ENCODE results near the gene DDIT4.
"Not testable (repeated sequence)": the region's sequence is repeated elsewhere in the genome, so short reads cannot be mapped to it uniquely, and the experiment has no call there.

DDIT4 gene

DNA sequence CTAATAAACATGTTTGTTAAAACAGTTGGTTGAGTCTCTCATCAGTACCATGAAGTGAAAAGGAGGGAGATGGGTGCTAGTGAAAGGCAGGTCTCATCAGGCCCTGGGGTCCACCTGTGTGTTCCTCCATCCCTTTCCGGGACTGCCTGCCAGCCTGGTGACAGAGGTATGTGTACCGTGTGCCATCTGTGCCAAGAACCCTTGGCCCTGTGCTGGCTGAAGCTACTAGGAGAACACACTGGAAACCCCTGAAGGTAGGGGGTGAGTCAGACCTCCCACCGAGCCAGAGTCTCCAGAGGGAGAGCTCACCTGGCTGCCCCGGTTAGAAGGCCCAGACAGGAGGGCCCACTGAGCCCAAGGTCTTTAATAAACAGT lies 2.3 kb downstream of the DDIT4 start:
- peaks cover 19% of the 10 kb centered on the region for H3K36me3 Mint-ChIP-seq (ENCODE audit: low read depth)
- H3K27me3 Mint-ChIP-seq (ENCODE audit: low read depth): peaks cover 3% of the 10 kb centered on the region
- H3K4me3 Mint-ChIP-seq: peak overlapping the region; percentile 97 to 98 (median 97)
- no peaks in the 10 kb centered on the region for H3K9me3 Mint-ChIP-seq
- H3K4me1 Mint-ChIP-seq: peaks cover 52% of the 10 kb centered on the region
- TF ChIP-seq, protein P1, sequence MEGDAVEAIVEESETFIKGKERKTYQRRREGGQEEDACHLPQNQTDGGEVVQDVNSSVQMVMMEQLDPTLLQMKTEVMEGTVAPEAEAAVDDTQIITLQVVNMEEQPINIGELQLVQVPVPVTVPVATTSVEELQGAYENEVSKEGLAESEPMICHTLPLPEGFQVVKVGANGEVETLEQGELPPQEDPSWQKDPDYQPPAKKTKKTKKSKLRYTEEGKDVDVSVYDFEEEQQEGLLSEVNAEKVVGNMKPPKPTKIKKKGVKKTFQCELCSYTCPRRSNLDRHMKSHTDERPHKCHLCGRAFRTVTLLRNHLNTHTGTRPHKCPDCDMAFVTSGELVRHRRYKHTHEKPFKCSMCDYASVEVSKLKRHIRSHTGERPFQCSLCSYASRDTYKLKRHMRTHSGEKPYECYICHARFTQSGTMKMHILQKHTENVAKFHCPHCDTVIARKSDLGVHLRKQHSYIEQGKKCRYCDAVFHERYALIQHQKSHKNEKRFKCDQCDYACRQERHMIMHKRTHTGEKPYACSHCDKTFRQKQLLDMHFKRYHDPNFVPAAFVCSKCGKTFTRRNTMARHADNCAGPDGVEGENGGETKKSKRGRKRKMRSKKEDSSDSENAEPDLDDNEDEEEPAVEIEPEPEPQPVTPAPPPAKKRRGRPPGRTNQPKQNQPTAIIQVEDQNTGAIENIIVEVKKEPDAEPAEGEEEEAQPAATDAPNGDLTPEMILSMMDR (IDR thresholded peaks at IDR 0.05; ENCODE audit: unreplicated experiment in 3 of 3): no peak
- H3K27ac Mint-ChIP-seq: peak overlapping the region; percentile 93 to 99 (median 99)

DNA sequence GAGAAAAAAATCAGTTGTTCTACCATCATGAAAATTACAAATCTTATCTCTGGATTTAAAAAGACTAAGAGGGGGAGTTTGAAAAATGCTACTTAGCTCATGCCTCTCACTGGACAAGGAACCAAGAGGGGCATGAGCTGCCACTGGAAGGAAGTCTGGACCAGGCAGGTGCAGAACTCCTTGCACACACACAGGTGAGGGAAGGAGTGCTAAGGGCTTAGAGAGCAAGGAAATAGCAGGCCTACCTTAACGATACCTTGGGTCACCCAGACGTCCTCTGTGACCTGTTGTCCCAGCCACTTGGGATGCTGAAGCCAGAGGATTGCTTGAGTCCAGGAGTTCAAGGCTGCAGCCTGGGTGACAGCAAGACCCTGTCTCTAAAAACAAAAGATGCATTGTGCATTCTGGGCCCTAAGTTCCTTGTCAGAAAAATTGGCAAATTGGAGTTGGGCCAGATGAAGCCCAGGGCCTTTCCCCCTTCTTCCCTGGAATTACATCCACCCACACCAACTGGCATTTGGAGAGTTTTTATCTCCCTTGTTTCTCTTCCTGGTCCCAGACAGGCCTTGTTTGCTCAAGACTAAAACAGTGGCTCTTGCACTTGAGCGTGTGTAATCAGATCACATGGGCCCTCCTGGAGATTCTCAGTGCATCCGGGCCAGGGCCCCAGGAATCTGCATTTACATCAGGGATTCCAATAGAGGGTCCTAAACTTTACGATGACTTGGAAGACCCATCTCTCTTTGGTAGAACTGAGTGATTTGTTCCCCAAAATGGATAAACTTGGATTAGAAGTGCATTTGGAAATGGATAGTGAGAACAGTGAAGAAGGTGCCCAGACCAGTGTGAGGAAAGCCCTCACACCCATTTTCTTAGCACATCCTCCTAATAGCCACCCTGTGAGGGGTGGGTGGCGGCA lies 3.0 kb downstream of the DDIT4 start:
- Mint-ChIP-seq H3K36me3 (ENCODE audit: low read depth) (peaks cover 19% of the 10 kb centered on the region), H3K4me1 (peaks cover 48% of the 10 kb centered on the region), H3K27ac (peak overlapping the region; percentile 93 to 99 (median 99)), H3K4me3 (peak overlapping the region; percentile 97 to 98 (median 97)), H3K9me3 (no peaks in the 10 kb centered on the region), H3K27me3 (ENCODE audit: low read depth) (peaks cover 3% of the 10 kb centered on the region)
- TF ChIP-seq, protein P1 (IDR thresholded peaks at IDR 0.05; ENCODE audit: unreplicated experiment in 3 of 3): no peak

DNA sequence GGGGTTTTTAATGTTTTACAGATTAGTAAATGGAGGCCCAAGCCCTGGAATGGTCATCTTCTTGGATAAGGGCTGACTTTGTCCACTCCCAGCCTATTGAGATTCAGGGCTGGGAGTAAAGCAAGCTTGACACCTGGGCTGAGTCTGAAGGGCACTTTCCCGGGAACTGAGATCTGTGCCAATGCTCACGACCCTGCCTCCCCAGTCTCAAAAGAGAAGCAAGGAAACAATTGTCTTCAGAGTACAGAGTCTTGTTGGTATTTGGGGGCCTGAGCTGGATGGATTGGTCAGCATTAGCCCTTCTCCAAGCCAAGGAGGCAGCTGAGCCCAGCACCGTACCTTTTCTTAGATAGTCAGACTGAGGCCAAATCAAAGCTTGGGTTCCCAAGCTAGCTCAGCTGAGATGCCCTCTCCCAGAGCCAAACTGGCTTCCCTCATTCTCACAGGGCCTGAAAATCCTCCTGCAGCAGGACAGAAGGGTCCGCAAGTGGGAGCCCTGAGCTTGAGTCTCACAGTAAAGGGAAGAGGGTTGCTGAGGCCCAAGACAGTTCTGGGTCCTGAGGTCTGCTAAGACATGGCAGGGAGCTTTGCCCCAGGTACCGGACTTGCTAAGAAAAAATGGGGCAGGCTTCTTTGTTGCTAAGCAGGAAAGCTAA lies 3.7 kb downstream of the DDIT4 start:
- peaks cover 19% of the 10 kb centered on the region for H3K36me3 Mint-ChIP-seq (ENCODE audit: low read depth)
- peaks cover 43% of the 10 kb centered on the region for H3K4me1 Mint-ChIP-seq
- H3K27me3 Mint-ChIP-seq (ENCODE audit: low read depth): peaks cover 3% of the 10 kb centered on the region
- peak overlapping the region; percentile 93 to 99 (median 99) for H3K27ac Mint-ChIP-seq
- TF ChIP-seq, protein P1 (IDR thresholded peaks at IDR 0.05; ENCODE audit: unreplicated experiment in 3 of 3): no peak
- peak overlapping the region in 2 of 3 experiments; percentile 97 for H3K4me3 Mint-ChIP-seq
- H3K9me3 Mint-ChIP-seq: no peaks in the 10 kb centered on the region

DNA sequence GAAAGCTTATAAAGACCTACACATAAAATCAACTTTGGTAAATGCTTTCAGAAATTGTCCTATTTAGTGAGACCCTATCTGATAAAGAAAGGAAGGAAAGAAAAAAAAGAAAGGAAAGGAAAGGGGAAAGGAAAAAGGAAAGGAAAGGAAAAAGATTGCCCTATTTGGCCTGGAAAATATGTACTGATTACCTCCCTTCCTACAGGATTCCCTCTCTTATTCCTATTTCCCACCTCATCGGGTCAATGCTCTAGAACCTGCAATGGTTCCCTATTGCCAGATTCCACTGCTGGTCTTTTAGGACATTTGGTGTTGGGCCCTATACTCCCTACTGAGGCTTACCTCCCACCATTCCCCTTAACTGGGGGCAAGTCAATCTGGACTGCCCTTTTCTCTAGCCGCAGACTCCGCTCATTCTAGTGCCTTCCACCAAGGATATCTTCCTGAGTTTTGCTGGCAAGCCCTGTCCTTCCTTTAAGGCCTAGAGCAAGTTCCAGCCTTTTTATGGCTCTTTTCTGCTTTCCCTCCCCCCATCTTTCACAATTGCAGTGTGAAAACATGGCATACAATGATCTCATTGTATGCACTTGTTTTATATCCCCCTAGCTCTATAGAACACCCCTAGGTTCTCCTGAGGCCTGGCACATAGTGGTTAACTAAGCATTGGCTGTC lies 4.4 kb downstream of the DDIT4 start:
- Mint-ChIP-seq H3K4me1 (peaks cover 38% of the 10 kb centered on the region), H3K36me3 (ENCODE audit: low read depth) (peaks cover 19% of the 10 kb centered on the region), H3K27me3 (ENCODE audit: low read depth) (peaks cover 3% of the 10 kb centered on the region), H3K4me3 (peak overlapping the region; percentile 54 to 72 (median 70)), H3K27ac (peak overlapping the region; percentile 60 to 93 (median 82)), H3K9me3 (no peaks in the 10 kb centered on the region)
- TF ChIP-seq, protein P1 (IDR thresholded peaks at IDR 0.05; ENCODE audit: unreplicated experiment in 3 of 3): no peak

DNA sequence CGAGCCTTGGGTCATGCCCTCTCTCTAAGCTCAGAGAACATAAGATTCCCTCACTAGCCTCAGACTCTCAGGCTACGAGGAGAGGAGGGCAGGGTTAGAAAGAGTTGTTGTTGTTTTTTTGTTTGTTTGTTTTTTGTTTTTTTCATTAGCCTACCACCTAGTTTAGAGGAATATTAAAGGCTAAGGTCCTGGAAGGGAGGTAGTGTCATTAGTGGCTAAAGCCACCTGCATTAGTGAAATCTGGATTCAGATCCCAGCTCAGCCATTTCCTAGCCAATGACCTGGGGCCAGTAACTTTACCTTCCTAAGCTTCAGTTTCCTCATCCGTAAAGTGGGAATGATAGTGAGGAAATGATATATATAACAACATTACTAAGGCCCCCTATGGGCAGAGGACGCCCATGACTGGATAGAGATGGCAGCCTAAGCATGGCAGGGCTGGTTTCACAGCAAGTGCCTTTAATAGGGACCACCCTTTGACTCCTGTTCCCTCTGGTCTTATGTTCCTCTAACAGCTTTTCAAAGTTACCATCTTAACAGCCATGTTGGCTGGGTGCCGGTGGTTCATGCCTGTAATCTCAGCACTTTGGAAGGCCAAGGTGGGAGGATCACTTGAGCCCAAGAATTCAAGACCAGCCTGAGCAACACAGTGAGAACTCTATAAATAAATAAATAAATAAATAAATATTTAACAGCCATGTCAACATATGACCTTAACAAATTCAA lies 5.1 kb downstream of the DDIT4 start:
- TF ChIP-seq, protein P1 (IDR thresholded peaks at IDR 0.05; ENCODE audit: unreplicated experiment in 3 of 3): no peak

DNA sequence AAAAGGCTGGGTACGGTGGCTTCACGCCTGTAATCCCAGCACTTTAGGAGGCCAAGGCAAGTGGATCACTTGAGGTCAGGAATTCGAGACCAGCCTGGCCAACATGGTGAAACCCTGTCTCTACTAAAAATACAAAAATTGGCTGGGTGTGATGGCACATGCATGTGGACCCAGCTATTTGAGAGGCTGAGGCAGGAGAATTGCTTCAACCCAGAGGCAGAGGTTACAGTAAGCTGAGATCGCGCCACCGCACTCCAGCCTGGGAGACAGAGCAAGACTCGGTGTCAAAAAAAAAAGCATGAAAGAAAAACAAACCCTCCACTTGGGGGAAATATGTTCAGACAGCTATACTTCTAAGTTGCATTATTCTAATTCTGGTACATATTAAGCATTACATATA lies 5.9 kb downstream of the DDIT4 start:
- H3K27ac Mint-ChIP-seq; H3K27me3 Mint-ChIP-seq (ENCODE audit: low read depth); H3K9me3 Mint-ChIP-seq; H3K4me3 Mint-ChIP-seq: not testable (repeated sequence)
- H3K4me1 Mint-ChIP-seq: peaks cover 33% of the 10 kb centered on the region
- H3K36me3 Mint-ChIP-seq (ENCODE audit: low read depth): peaks cover 18% of the 10 kb centered on the region

More for the DNA sequence above, 5.1 kb downstream of the DDIT4 start:
- peak overlapping the region; percentile 60 to 93 (median 82) for H3K27ac Mint-ChIP-seq
- peaks cover 19% of the 10 kb centered on the region for H3K36me3 Mint-ChIP-seq (ENCODE audit: low read depth)
- H3K9me3 Mint-ChIP-seq: no peaks in the 10 kb centered on the region
- peak overlapping the region; percentile 54 to 72 (median 70) for H3K4me3 Mint-ChIP-seq
- peaks cover 3% of the 10 kb centered on the region for H3K27me3 Mint-ChIP-seq (ENCODE audit: low read depth)
- peaks cover 33% of the 10 kb centered on the region for H3K4me1 Mint-ChIP-seq
